Effector memory CD4-positive, alpha-beta T cell (primary cell): Measurements from ENCODE around the gene PVALEF.
"Not testable (repeated sequence)": the region's sequence is repeated elsewhere in the genome, so short reads cannot be mapped to it uniquely, and the experiment has no call there.

Experiments
- DNase-seq, 3 donors: peaks; one replicate each; pipeline ENCODE4 v3.0.0-alpha.2; 2020
- H3K27ac ChIP-seq: 2 replicates; pipeline ENCODE4 v1.7.0; 2013; ENCODE audit warnings: mild to moderate bottlenecking, low read length, moderate library complexity; ENCODE audit not compliant: insufficient read depth, poor library complexity, severe bottlenecking
- H3K27me3 ChIP-seq: replicated peaks from 2 replicates; pipeline ENCODE4 v1.7.0; 2013; ENCODE audit warnings: mild to moderate bottlenecking, low read length; ENCODE audit not compliant: insufficient read depth, control insufficient read depth, poor library complexity, severe bottlenecking
- H3K36me3 ChIP-seq: 2 replicates; pipeline ENCODE4 v1.7.0; 2013; ENCODE audit warnings: mild to moderate bottlenecking, low read length, moderate library complexity; ENCODE audit not compliant: control insufficient read depth, insufficient read depth
- H3K4me1 ChIP-seq: 2 replicates; pipeline ENCODE4 v1.7.0; 2013; ENCODE audit warnings: low read length, mild to moderate bottlenecking; ENCODE audit not compliant: control insufficient read depth, insufficient read depth, poor library complexity, severe bottlenecking
- H3K4me3 ChIP-seq: 2 replicates; pipeline ENCODE4 v1.7.0; 2013; ENCODE audit warnings: low read length, low read depth, mild to moderate bottlenecking; ENCODE audit not compliant: insufficient read depth, poor library complexity, severe bottlenecking
- H3K9me3 ChIP-seq: 2 replicates; pipeline ENCODE4 v1.7.0; 2013; ENCODE audit warnings: mild to moderate bottlenecking, low read length, moderate library complexity; ENCODE audit not compliant: control insufficient read depth

Gene PVALEF

DNA sequence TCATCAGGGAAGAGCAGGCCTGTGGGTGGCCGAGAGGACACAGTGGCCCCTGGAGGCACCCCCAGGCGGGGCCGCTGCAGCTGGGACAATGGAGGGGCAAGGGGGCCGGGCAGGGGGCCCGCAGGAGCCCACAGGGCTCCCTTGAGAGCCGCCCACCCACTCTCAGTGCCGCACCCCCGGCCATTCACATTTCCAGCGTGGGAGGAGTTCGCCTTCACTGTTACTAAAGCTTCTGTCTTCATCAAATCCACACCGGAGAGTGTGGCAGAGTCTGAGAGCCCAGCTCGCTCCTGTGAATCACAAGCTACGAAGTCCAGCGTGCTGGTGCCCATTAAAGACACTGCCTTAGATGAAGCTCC, 20.9 kb upstream of the PVALEF start:
- Histone ChIP-seq H3K27me3 (no peaks in the 10 kb centered on the region), H3K4me1 (no peaks in the 10 kb centered on the region), H3K4me3 (no peak overlapping the region), H3K9me3 (no peaks in the 10 kb centered on the region), H3K27ac (no peak overlapping the region), H3K36me3 (no peaks in the 10 kb centered on the region)
- no peak for DNase-seq

DNA sequence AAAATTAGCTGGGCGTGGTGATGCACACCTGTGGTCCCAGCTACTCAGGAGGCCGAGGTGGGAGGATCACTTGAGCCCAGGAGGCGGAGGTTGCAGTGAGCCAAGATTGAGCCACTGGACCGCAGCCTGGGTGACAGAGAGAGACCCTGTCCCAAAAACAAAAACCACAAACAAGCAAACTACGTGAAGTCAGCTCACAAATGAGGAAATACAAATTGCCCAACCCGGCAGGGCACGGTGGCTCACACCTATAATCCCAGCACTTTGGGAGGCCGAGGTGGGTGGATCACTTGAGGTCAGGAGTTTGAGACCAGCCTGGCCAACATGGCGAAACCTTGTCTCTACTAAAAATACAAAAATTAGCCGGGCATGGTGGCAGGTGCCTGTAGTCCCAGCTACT, 19.1 kb upstream of the PVALEF start:
- not testable (repeated sequence) for H3K27me3 ChIP-seq, H3K36me3 ChIP-seq, H3K27ac ChIP-seq, H3K4me1 ChIP-seq, DNase-seq, H3K4me3 ChIP-seq, H3K9me3 ChIP-seq

DNA sequence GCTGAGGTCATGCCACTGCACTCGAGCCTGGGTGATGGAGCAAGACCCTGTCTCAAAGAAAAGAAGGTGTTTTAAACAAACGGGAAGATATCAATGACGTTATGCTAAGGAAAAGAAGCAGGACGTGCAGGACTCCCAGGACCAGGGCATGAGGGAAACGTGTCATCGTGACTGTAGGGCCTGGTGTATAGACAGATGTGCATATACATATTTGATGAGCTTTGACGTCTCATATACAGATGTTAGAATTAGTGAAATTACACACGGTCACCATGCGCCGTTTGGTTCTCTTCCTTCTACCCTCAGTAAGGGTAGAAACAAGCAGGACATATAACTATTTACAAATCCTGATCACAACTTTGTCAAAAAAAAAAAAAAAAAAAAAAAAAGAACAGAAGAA, 17.6 kb upstream of the PVALEF start:
- Histone ChIP-seq H3K36me3 (no peaks in the 10 kb centered on the region), H3K27me3 (no peaks in the 10 kb centered on the region), H3K9me3 (no peaks in the 10 kb centered on the region), H3K4me3 (no peak overlapping the region), H3K27ac (no peak overlapping the region), H3K4me1 (no peaks in the 10 kb centered on the region)
- DNase-seq: no peak

DNA sequence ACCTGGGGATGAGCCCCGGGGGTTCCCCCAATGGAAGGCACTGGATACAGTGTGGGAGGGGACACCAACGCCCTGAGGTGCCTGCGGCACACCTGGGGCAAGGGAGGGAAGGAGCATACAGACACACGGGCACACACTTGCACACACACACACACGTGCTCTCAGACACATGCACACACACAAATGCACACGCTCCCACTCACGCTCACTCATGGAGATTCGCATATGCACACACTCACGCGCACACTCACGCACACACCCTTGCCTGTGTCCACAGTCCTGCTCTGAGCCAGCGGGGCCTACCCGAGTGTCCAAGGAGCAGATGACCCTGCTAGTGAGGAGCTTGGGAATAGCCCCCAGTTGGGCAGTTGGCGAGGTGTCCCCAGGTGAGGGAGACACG, 16.7 kb upstream of the PVALEF start:
- no peak overlapping the region for H3K4me3 ChIP-seq
- H3K36me3 ChIP-seq: no peaks in the 10 kb centered on the region
- H3K27ac ChIP-seq: no peak overlapping the region
- no peaks in the 10 kb centered on the region for H3K9me3 ChIP-seq
- H3K4me1 ChIP-seq: no peaks in the 10 kb centered on the region
- no peak for DNase-seq
- no peaks in the 10 kb centered on the region for H3K27me3 ChIP-seq

DNA sequence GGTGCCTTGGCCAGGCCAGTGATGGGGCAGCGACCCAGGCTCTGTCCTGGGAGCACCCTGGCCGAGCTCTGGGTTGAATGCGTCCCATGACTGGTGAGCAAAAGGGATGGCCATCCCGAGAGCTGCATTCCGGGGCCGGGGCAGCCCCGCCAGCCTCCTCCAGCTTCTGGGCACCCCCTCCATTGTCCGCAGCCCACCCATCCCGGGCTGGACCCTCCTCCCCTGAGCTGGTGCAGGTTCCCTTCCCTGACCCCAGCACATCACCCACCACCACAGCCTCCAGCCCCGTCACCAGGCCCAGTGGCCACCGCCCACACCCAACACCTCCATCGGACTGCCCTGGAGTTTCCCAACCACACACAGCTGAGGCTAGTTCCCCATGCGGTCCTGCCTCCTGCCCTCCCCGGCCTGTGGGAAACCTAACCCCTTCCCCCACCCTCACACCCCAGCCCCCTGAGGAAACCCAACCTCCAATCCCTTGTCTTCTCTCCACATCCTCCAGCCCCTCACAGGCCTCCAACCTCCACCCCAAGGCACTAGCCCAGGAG, 16.2 kb upstream of the PVALEF start:
- no peak for DNase-seq
- Histone ChIP-seq H3K27ac (no peak overlapping the region), H3K36me3 (no peaks in the 10 kb centered on the region), H3K27me3 (no peaks in the 10 kb centered on the region), H3K4me1 (no peaks in the 10 kb centered on the region), H3K9me3 (no peaks in the 10 kb centered on the region), H3K4me3 (no peak overlapping the region)

DNA sequence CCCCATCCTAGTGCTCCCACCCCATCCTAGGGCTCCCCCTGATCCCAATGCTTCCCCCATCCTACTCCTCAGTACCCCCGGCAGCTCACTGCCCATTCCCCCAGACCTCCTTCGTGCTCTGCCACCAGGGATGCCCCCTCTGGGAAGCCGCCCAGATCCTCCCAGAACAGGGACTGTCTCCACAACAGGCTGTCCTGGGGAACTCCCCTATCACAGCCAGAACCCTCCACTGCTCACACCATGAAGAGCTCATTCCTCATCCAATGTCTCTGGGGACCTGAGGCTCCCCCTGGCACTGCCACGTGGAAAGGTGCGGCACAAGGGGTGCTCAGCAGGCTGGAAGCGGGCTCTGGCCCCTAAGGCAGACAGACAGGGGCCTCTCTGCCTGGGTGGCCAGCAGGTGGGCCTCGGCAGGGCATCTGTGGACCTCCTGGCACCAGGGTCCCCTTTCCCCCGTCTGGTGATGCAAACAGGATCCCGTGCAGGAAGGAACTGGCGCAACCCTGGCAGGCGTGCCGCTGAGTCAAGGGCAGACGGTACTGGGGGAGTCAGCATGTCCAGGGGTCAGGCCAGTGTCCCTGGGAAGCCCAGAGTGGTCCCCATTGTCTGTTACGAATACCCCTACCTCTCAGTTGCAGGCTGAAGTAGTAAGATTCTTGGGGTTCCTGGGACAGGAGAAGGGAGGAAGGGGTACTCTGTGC, 14.8 kb upstream of the PVALEF start:
- H3K4me1 ChIP-seq: no peaks in the 10 kb centered on the region
- no peak overlapping the region for H3K27ac ChIP-seq
- H3K4me3 ChIP-seq: no peak overlapping the region
- no peak for DNase-seq
- H3K27me3 ChIP-seq: no peaks in the 10 kb centered on the region
- no peaks in the 10 kb centered on the region for H3K9me3 ChIP-seq
- H3K36me3 ChIP-seq: no peaks in the 10 kb centered on the region

DNA sequence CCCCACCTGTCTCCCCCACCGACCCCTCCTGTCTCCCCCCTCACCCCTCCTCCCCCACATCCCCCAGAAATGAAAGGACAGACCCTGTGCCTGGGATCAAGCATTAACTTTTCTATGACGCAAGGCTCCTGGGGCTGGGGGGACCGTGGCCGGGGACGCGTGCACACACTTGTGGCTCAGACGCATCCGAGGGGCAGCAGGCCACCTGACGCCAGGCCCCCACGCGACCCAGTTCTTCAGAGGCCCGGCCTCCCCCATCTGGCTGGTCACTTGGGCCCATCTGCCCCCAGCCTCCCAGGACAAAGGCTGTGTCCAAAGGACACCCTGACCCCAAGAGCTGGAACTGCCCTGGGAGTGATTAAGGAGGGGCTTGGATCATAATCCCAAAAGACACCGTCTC, 14.0 kb upstream of the PVALEF start:
- Histone ChIP-seq H3K27me3 (no peaks in the 10 kb centered on the region), H3K4me1 (no peaks in the 10 kb centered on the region), H3K4me3 (no peak overlapping the region), H3K27ac (no peak overlapping the region), H3K9me3 (no peaks in the 10 kb centered on the region), H3K36me3 (no peaks in the 10 kb centered on the region)
- DNase-seq: no peak

DNA sequence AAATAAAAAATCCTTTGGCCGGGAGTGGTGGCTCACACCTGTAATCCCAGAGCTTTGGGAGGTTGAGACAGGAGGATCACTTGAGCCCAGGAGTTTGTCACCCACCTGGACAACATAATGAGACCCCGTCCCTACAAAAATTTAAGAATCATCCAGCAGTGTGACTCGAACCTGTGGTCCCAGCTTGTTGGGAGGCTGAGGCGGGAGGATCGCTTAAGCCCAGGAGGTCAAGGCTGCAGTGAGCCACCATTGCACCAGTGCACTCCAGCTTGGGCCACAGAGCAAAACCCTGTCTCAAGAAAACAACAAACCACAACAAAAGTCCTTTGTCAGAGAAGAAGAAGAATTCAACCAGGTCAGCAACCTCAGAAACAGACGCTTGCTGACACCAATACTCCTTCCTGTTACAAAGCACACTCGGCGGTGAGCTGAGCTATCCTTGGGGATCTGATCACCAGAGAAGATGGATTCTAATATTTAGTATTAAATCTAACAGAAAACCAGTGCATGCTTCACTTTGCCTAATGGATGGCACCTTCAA, 12.9 kb upstream of the PVALEF start:
- no peaks in the 10 kb centered on the region for H3K9me3 ChIP-seq
- H3K4me1 ChIP-seq: no peaks in the 10 kb centered on the region

DNA sequence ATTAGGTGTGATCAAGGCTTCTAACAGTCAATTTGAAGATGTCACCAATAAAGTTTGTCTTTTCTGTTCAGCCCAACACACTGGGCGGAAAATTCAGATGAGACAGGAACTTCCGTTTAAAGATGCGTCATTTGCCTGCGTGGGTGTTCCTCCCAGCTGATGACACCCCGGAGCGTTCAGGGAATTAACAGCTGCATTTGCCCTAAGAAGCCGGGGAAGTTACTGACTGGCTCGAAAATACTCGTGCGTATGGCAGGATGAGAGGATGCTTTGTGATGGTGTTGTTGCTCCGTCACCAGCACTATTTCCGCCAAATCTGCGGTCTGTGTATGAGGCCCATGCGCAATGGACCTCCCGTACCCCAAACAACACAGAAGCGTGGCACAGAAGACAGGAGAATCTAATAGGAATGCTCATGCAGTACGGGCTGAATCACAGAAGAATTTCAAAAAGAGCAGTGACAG, 11.9 kb upstream of the PVALEF start:
- peak in 2 of 3 donors; percentile 13 to 20 for DNase-seq
- no peaks in the 10 kb centered on the region for H3K9me3 ChIP-seq
- H3K36me3 ChIP-seq: no peaks in the 10 kb centered on the region
- H3K27me3 ChIP-seq: no peaks in the 10 kb centered on the region
- no peaks in the 10 kb centered on the region for H3K4me1 ChIP-seq
- H3K27ac ChIP-seq: peak overlapping the region; percentile 16
- H3K4me3 ChIP-seq: no peak overlapping the region

More for the DNA sequence above, 12.9 kb upstream of the PVALEF start:
- H3K36me3 ChIP-seq: no peaks in the 10 kb centered on the region
- H3K27me3 ChIP-seq: no peaks in the 10 kb centered on the region
- DNase-seq: no peak
- H3K27ac ChIP-seq: no peak overlapping the region
- H3K4me3 ChIP-seq: no peak overlapping the region

DNA sequence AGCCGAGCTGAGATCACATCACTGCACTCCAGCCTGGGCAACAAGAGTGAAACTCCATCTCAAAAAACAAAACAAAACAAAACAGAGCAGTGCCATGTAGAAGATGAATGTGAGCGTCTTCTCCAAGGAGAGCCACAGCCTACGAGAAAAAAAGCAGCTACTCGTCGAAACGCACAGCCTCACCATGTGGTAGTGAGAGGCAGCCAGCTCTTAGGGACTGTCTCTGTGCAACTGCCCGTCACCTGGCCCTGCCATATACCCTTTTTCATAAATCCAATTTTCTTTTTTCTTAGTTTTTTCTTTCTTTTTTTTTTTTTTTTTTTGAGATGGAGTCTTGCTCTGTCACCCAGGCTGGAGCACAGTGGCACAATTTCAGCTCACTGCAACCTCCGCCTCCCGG, 11.3 kb upstream of the PVALEF start:
- H3K9me3 ChIP-seq, H3K27ac ChIP-seq, DNase-seq, H3K27me3 ChIP-seq, H3K4me1 ChIP-seq, H3K4me3 ChIP-seq, H3K36me3 ChIP-seq: not testable (repeated sequence)
